ENCODE results near the gene RPS25.

The RPS25 gene

GRCh38 chr11:119030329-119031047 is 12.3 kb upstream of the RPS25 start, which contains the start of gene SLC37A4:
Gene SLC37A4 (minus strand): TSS chr11:119030877.
- peaks cover 28% of the 10 kb centered on the region for H3K79me2 ChIP-seq (ENCODE audit: insufficient read depth, low read length)
- H3K27me3 ChIP-seq (ENCODE audit: insufficient read depth, low read length, poor library complexity, severe bottlenecking): no peaks in the 10 kb centered on the region
- peak within 1 kb of the TSS; percentile 85 for H3K4me2 ChIP-seq (ENCODE audit: low read depth, low read length, poor library complexity, severe bottlenecking)
- H4K20me1 ChIP-seq (ENCODE audit: insufficient read depth, low read length, poor library complexity, severe bottlenecking): no peaks in the 10 kb centered on the region
- H3K36me3 ChIP-seq (ENCODE audit: insufficient read depth, low read length): peaks cover under 1% of the 10 kb centered on the region; the same call in 1 of the 2 replicates
- peak within 1 kb of the TSS; percentile 89 for H3K9ac ChIP-seq (ENCODE audit: low read depth, low read length, poor library complexity, severe bottlenecking)
- no peaks in the 10 kb centered on the region for H3F3A ChIP-seq (ENCODE audit: low read depth)
- peaks cover 22% of the 10 kb centered on the region for H3K4me1 ChIP-seq (ENCODE audit: insufficient read depth, low read length, poor library complexity, severe bottlenecking)
- no peaks in the 10 kb centered on the region for H3K9me2 ChIP-seq (replicated peaks; ENCODE audit: low read depth, low read length)
- peak within 1 kb of the TSS; percentile 100 for H2AFZ ChIP-seq (ENCODE audit: low read length)
- H3K9me3 ChIP-seq (ENCODE audit: insufficient read depth, low read depth, low read length): no peaks in the 10 kb centered on the region
- peak within 1 kb of the TSS; percentile 93 for H3K4me3 ChIP-seq (ENCODE audit: low read length, poor library complexity, severe bottlenecking)
- no peak for TF ChIP-seq EZH2phosphoT487 (IDR thresholded peaks at IDR 0.05; ENCODE audit: borderline replicate concordance)
- no peak for TF ChIP-seq CTCF (conservative IDR thresholded peaks at IDR 0.05; ENCODE audit: low read length)

- Histone ChIP-seq H3K4me1 (ENCODE audit: insufficient read depth, low read length, poor library complexity, severe bottlenecking) (peaks cover 22% of the 10 kb centered on the region), H3K36me3 (ENCODE audit: insufficient read depth, low read length) (peaks cover 5% of the 10 kb centered on the region; the same call in 1 of the 2 replicates), H4K20me1 (ENCODE audit: insufficient read depth, low read length, poor library complexity, severe bottlenecking) (no peaks in the 10 kb centered on the region), H3K27me3 (ENCODE audit: insufficient read depth, low read length, poor library complexity, severe bottlenecking) (no peaks in the 10 kb centered on the region), H2AFZ (ENCODE audit: low read length) (peak overlapping the region; percentile 100), H3K4me3 (ENCODE audit: low read length, poor library complexity, severe bottlenecking) (peak overlapping the region; percentile 93), H3K9me2 (replicated peaks; ENCODE audit: low read depth, low read length) (no peaks in the 10 kb centered on the region), H3K4me2 (ENCODE audit: low read depth, low read length, poor library complexity, severe bottlenecking) (peak overlapping the region; percentile 85), H3K9me3 (ENCODE audit: insufficient read depth, low read depth, low read length) (no peaks in the 10 kb centered on the region), H3F3A (ENCODE audit: low read depth) (no peaks in the 10 kb centered on the region), H3K79me2 (ENCODE audit: insufficient read depth, low read length) (peaks cover 28% of the 10 kb centered on the region), H3K9ac (ENCODE audit: low read depth, low read length, poor library complexity, severe bottlenecking) (peak overlapping the region; percentile 89)
- TF ChIP-seq EZH2phosphoT487 (IDR thresholded peaks at IDR 0.05; ENCODE audit: borderline replicate concordance): no peak
- TF ChIP-seq CTCF (conservative IDR thresholded peaks at IDR 0.05; ENCODE audit: low read length): no peak
These were observed 11.8 kb upstream of the RPS25 start for GRCh38 chr11:119030029-119030328.

GRCh38 chr11:119029340-119030028 is 11.3 kb upstream of the RPS25 start:
- H4K20me1 ChIP-seq (ENCODE audit: insufficient read depth, low read length, poor library complexity, severe bottlenecking): no peaks in the 10 kb centered on the region
- peak overlapping the region; percentile 85 for H3K4me2 ChIP-seq (ENCODE audit: low read depth, low read length, poor library complexity, severe bottlenecking)
- no peak overlapping the region for H2AFZ ChIP-seq (ENCODE audit: low read length)
- peaks cover 6% of the 10 kb centered on the region; the same call in 1 of the 2 replicates for H3K36me3 ChIP-seq (ENCODE audit: insufficient read depth, low read length)
- peaks cover 22% of the 10 kb centered on the region for H3K4me1 ChIP-seq (ENCODE audit: insufficient read depth, low read length, poor library complexity, severe bottlenecking)
- no peaks in the 10 kb centered on the region for H3K9me3 ChIP-seq (ENCODE audit: insufficient read depth, low read depth, low read length)
- H3K9ac ChIP-seq (ENCODE audit: low read depth, low read length, poor library complexity, severe bottlenecking): peak overlapping the region; percentile 89
- no peaks in the 10 kb centered on the region for H3F3A ChIP-seq (ENCODE audit: low read depth)
- peak overlapping the region; percentile 93 for H3K4me3 ChIP-seq (ENCODE audit: low read length, poor library complexity, severe bottlenecking)
- H3K79me2 ChIP-seq (ENCODE audit: insufficient read depth, low read length): peaks cover 28% of the 10 kb centered on the region
- H3K9me2 ChIP-seq (replicated peaks; ENCODE audit: low read depth, low read length): no peaks in the 10 kb centered on the region
- no peaks in the 10 kb centered on the region for H3K27me3 ChIP-seq (ENCODE audit: insufficient read depth, low read length, poor library complexity, severe bottlenecking)
- no peak for TF ChIP-seq EZH2phosphoT487 (IDR thresholded peaks at IDR 0.05; ENCODE audit: borderline replicate concordance)
